AG04449 (cell line): Measurements from ENCODE around the gene KIAA2012.

Experiments
- CTCF ChIA-PET: fragments of 350-600 bp; formaldehyde crosslinking; extraction: SDS; loops from one replicate; lab custom pipeline; 2021; ENCODE audit warnings: antibody characterized with exemption; lab: Yijun Ruan, JAX
- POLR2A ChIA-PET: fragments of 400-600, 350-600 bp; formaldehyde crosslinking; extraction: SDS; loops from one replicate; lab custom pipeline; 2020; ENCODE audit warnings: antibody characterized with exemption, inconsistent platforms; lab: Yijun Ruan, JAX
- DNase-seq: peaks from one replicate; pipeline ENCODE4 v3.0.0-alpha.2; 2010; ENCODE audit warnings: low read depth, low spot score
- H3K4me3 ChIP-seq: 2 replicates; pipeline ENCODE4 v1.5.1; 2011; ENCODE audit warnings: low read depth, mild to moderate bottlenecking, control low read depth, low read length
- CTCF ChIP-seq: IDR thresholded peaks from one replicate; pipeline ENCODE4 v1.5.1; 2011; ENCODE audit warnings: mild to moderate bottlenecking, moderate library complexity, low read length, control low read depth, inconsistent platforms; ENCODE audit not compliant: insufficient read depth; ENCODE audit errors: missing control alignments

Gene KIAA2012

GRCh38 chr2:202102425-202103000, 29.5 kb downstream of the KIAA2012 start:
- CTCF ChIA-PET, result interaction anchor here (0.7 to 5.6 kb wide), 9 partner anchors 8 to 244 kb away, joined by 4 to 52 read pairs (median 7); partner anchors contain the start of gene KIAA2012
- no peak overlapping the region for H3K4me3 ChIP-seq
- DNase-seq, result no peak
- POLR2A ChIA-PET, result interaction anchor here (0.7 kb wide), 1 partner anchor 271 kb away, joined by 4 read pairs; no protein-coding TSS in a partner anchor
- no peak for TF ChIP-seq CTCF

DNA sequence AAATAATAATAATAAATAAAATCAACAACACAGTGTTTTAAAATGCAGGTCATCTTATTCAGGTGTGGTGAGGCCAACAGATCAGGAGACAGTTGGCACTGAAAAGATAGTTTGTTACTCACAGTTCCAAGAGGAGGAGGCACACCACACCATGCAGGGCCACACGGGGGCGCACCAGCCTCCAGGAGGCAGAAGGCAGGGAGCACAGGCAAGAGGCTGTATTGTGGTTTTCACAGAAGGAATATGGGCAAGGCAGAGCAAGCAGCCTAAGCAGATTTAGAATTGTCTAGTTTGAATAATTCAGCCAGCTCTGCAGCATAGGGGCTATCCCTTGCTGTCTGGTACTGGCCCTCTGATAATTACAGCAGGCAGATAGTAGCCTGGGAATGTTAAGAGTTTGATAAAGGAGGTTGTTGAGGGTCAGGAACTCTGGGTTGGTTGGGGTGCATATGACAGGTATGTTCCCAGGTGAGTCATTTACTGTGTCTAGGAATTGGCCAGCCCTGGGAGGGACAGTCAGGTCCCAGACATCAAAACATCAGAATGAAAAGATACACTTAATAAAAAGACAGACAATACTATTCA, 31.3 kb downstream of the KIAA2012 start:
- TF ChIP-seq CTCF, result peak; percentile 85
- ChIA-PET POLR2A (no interaction called here), CTCF (interaction anchor here (0.7 to 5.6 kb wide), 28 partner anchors 9 to 244 kb away, joined by 3 to 52 read pairs (median 5); partner anchors contain the start of gene KIAA2012)
- no peak overlapping the region for H3K4me3 ChIP-seq
- DNase-seq, result no peak

GRCh38 chr2:202105025-202105424, 32.0 kb downstream of the KIAA2012 start:
- TF ChIP-seq CTCF, result no peak
- no peak overlapping the region for H3K4me3 ChIP-seq
- ChIA-PET POLR2A (no interaction called here), CTCF (interaction anchor here (1.3 to 5.6 kb wide), 13 partner anchors 8 to 244 kb away, joined by 3 to 52 read pairs (median 5); no protein-coding TSS in a partner anchor)
- DNase-seq, result no peak

DNA sequence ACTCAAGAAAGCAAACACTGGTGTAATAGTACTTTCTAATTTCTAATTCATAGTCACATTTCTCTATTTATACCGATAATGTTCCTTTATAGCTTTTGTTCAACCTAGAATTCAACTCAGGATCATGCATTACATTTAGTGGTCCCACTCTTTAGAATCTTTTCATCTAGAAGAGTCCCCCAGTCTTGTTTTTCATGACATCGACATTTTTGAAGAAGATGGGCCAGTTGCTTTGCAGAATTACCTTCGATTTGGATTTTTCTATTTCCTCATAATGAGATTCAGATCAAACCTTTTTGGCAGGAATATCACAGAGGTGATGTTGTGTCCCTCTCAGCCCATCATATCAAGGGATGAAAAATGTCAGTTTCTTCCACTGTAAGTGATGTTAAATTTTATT, 35.3 kb downstream of the KIAA2012 start:
- POLR2A ChIA-PET, result no interaction called here
- H3K4me3 ChIP-seq, result no peak overlapping the region
- no peak for DNase-seq
- TF ChIP-seq CTCF, result no peak
- CTCF ChIA-PET, result interaction anchor here (0.6 kb wide), 1 partner anchor 1821 kb away, joined by 4 read pairs; no protein-coding TSS in a partner anchor

DNA sequence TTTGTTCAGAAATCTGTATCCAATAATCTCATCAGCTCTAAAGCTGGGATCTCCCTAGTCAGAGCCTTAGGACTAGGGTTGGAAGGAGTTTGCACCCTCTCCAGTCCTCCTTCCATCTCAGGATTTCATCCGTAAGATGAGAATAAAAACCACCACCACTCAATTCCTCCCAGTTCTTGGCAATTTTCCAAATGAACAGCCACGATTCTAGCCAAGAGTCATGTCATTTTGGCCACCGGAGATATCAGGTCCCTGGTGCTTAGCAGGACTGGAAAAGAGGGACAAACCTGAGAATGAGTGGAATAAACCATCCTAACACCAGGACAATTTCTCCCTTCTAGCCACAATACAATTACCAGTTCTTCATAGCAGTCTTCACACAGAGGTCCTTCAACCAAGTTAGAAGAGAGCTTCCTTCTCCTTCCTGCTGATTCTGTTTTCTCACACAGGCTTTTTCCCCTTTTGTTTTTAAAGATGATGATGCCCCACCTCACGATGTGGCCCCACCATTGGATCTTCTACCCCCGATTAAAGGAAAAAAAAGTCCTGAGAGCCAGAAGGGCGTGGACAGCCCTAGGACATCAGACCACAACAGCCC, 36.2 kb downstream of the KIAA2012 start:
- no peak for TF ChIP-seq CTCF
- POLR2A ChIA-PET, result no interaction called here
- DNase-seq, result no peak
- CTCF ChIA-PET, result interaction anchor here (0.8 to 1.1 kb wide), 2 partner anchors 53 to 69 kb away, joined by 3 read pairs; no protein-coding TSS in a partner anchor
- no peak overlapping the region for H3K4me3 ChIP-seq

GRCh38 chr2:202109737-202110184, 36.7 kb downstream of the KIAA2012 start:
- no peak for DNase-seq
- POLR2A ChIA-PET, result no interaction called here
- CTCF ChIA-PET, result interaction anchor here (0.8 to 1.1 kb wide), 2 partner anchors 53 to 69 kb away, joined by 3 read pairs; no protein-coding TSS in a partner anchor
- no peak overlapping the region for H3K4me3 ChIP-seq
- TF ChIP-seq CTCF, result no peak
